Central memory CD4-positive, alpha-beta T cell (primary cell): ENCODE results near the gene CTRL.
"Not testable (repeated sequence)": the region's sequence is repeated elsewhere in the genome, so short reads cannot be mapped to it uniquely, and the experiment has no call there.

Source experiments
- DNase-seq: peaks from one replicate; pipeline ENCODE4 v3.0.0; 2022

CTRL gene

DNA sequence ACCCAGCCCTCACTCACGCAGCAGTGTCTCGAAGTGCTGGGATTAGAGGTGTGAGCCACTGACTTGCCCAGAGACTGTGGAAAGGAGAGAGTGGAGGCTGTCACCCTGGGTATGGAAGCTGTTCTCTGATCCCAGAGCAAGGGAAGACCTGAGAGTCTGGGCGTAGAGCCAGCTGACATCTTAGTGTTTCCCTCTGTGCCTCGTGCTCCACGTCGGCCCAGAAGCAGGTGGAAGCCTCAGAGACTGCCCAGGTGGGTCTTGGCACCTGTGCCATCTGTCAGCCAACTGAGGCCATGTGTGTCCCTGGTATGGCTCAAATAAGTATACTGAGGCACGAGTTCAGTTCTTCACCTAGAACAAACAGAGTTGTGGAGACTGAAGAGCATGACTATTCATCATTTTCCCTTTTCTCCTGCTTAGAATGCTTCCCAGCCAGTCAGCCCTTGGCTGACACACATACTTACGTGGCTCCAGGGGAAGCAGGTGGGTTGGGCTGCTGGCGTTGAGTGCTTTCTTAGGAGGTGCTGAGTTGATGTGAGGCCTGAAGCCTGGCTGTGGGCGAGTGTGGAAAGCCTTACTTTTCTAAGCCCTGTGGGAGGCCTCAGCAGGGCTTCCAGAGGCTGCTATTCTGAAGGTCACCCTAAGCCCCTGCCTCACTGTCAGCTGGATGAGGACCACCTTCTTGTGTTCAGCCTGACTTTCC, 8.1 kb downstream of the CTRL start:
- DNase-seq: no peak

GRCh38 chr16:67922740-67923139, 8.9 kb downstream of the CTRL start:
- no peak for DNase-seq

DNA sequence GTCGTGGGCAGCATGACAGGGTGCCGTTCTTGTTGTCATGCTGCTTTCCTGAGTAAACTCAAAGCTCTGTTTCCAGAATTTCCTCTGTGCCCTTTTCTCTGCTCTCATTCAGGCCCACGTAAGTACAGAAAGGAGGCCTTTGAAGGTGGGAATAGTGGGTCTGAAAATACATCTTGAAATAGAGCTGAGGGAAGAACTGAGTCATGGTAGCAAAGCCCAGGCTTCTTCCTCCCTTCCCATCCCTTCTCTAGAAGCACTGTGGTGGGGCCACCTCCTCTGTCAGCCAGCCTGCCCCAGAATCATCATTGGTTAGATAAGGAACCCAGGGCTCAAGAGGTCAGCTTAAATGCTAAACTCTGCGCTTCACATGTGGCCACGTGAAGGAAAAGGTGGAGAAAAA, 9.4 kb downstream of the CTRL start:
- DNase-seq: no peak

DNA sequence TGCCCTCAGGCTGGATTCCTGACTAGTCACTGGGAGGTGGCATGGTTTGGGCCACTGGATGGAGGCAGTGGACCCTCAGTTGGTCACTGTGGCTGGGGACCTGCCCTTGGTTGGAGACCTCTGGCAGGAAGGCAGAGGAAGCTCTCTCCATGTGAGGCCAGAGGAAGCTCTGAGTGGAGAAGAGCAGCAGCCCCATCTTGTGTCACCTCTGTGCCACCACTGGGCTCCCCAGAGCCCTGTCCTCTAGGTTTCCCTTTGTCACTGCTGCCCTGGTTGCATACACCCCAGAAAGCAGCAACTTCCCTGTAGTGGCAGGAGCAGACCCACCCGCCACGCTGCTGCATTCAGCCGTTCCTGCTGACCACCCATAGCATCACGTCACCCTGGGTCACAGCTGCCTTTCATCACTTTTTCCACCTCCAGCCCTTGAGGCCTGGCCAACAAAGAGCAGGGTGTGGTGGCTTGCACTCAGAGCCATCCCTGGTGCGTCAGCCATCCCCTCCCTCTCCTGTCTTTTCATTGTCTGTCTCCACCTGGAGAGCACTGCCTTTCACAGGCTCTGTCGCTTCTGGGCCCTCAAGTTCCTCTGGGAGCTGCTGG, 11.9 kb downstream of the CTRL start:
- no peak for DNase-seq

- DNase-seq: no peak
These were observed 13.8 kb downstream of the CTRL start for GRCh38 chr16:67917852-67918236.

DNA sequence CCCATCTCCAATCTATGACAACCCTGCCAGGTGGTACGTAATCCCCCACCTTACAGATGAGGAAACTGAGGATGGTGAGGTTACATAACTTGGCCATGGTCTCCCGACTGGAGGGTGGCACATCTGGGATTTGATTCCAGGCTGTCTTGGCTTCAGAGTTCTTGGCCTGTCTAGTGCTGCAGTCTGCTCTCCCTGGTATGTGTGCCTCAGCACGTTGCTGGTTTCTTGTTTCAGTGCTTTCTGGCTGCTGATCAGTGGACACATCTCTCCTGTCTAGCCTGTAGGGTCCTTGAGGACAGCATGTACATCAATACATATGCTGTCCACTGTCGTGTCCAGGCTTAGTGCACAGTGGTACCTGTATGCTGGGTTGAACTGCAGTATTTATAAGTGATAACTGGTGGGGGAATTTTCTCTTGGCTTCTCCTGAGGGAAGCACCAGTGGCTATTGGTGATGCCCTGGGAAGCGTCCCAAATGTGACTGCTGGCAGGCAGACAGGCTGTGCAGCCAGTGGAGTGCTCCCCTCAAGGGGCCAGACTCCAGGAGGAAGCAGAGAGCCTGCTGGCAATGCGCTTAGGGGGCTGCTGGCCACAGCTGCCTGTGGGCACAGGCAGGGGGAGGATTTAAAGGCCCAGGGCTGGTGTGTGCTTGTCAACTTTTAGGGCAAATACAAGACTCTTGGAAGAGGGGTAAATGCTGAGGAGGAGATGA, 14.4 kb downstream of the CTRL start:
- no peak for DNase-seq

DNA sequence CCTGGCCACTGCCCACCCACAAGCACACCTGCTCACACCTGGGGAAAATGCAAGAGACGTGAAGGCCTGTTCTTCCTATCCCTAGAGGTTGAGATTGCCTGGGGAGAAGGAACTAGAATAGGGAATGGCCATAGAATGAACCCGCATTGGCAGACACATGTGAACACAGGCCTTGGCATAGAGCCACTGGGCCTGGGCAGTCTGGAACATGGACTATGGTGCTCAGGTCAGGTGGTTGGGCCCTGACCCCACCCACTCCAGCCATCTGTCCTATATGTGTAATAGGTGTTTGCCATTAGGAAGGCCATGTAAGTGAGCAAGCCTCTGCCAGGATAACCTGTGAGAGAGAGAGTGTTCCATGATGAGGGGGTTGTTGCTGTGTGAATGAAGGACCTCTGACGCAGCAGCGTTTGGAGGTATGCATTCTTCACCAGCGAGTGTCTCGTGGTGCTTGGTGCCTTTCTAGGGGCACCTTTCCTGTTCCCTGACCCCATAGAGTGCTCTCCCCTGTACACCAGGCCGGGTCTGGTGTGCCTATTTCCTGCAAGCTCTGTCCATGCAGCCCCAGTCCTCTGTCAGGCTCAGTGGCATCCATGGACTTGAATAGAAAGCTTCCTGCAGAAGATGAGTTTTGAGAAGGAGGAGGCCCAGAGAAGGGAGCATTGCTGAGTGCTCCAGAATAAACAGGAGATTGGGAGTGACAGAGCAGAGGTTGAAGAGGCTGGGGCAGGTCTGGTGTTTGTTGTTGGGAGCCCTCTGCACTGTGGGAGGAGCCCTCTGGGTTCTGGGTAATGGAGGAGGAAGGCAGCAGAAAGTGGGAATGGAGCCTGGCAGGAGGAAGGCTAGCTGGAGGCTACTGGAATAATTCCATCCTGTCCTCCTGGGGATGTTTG, 15.6 kb downstream of the CTRL start:
- no peak for DNase-seq

DNA sequence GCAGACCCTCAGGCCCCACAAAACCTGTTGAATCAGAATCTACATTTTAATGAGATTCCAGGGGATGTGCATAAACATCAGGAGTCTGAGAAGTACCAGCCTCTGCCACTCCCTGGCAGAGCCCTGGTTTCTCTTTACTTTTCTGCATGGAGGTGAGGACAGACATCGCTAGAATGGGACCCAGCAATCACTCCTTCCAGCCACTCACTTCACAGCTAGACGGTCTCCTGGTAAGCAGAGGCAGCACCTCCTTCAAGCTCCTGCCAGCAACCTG, 16.2 kb downstream of the CTRL start:
- not testable (repeated sequence) for DNase-seq

DNA sequence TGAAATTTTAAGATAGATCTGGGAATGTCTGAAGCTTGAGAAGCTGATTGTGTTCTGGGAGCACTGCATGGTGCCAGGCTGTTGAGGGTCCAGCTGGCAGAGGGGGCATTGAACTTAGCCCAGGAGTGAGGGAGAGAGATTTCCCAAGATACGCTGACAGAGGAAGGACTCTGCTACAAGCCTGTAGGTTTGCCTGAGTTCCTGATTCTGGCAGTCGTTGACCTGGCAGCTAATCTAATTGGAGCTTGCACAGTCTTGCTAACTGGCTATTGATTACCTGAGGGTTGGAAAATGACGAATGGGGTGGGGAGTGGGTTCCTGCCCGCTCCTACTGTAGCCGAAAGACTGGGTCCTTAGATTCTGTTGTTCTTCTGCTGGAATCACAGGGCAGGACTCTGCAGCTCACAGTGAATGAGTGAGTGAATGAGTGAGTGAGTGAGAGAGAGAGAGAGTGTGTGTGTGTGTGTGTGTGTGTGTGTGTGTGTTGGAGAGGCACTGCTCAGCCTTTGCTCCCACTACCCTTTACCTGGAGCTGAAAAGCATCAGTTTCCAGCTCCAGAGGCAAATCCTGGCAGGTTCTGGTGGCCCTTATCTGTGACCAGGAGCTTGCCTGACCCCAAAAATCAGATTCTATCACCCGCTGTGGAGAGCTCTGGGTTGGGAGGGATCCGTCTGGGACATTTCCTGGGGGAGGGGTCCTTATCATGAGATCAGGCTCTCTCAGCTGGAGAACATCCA, 16.7 kb downstream of the CTRL start:
- DNase-seq: no peak

GRCh38 chr16:67910158-67910557, 21.5 kb downstream of the CTRL start:
- DNase-seq: no peak

DNA sequence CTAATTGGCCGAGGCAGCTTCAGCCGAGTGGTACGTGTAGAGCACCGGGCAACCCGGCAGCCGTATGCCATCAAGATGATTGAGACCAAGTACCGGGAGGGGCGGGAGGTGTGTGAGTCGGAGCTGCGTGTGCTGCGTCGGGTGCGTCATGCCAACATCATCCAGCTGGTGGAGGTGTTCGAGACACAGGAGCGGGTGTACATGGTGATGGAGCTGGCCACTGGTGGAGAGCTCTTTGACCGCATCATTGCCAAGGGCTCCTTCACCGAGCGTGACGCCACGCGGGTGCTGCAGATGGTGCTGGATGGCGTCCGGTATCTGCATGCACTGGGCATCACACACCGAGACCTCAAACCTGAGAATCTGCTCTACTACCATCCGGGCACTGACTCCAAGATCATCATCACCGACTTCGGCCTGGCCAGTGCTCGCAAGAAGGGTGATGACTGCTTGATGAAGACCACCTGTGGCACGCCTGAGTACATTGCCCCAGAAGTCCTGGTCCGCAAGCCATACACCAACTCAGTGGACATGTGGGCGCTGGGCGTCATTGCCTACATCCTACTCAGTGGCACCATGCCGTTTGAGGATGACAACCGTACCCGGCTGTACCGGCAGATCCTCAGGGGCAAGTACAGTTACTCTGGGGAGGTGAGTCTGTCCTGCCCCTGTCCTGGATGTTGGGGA, 22.5 kb downstream of the CTRL start:
- no peak for DNase-seq

DNA sequence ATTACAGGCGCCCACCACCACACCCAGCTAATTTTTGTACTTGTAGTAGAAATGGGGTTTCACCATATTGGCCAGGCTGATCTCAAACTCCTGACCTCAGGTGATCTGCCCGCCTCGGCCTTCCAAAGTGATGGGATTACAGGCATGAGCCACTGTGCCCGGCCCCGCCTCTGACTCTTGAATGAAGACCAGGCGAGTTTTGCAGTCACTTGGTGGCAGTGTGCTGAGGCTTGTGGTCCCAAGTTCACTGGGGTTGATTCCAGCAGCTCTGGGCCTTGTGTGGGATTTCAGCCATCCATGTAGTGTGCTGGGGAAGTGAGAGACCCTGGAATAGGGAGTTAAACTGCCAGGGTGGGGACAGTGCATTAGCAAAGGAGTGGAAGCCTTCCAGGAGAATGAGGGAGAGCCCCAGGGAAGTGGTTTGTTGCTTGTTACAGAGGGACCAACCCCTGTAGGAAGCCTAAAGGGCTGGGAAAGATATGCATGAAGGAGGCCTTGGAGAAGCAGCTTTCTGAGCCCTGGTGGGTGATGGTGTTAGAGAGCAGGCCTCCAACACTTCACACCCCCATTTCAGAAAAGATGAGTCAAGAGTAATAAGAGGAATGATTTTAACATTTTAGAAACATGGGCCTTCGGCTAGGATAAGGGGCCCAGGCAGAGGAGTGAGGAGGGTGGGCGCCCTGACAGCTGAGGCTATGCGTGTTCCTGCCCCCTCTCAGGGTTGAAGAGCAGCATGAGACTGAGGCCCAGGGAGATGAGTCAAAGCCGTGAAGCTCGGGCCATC, 24.1 kb downstream of the CTRL start:
- no peak for DNase-seq

GRCh38 chr16:67902831-67903230, 28.8 kb downstream of the CTRL start:
- no peak for DNase-seq

- no peak for DNase-seq
These were observed 29.9 kb downstream of the CTRL start for GRCh38 chr16:67901734-67902133.

DNA sequence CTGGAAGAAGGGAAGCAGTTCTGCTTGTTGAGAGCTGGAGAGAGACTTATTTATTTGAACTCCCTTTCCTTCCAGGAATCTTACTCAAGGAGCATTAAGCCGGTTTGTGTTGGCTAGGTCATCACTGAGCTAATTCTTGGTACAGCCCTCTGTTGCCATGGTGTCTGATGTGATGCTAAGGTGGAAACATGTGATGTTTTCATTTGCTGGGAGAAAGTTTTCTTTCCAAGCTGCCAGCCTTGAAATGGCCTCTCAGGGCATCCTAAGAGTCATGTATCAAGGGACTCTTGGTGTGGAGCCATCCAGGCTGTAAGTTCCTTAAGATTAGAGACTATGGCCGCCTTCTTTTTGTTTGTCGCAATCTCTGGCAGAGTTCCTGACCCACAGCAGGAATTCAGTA, 34.4 kb downstream of the CTRL start:
- DNase-seq: no peak

DNA sequence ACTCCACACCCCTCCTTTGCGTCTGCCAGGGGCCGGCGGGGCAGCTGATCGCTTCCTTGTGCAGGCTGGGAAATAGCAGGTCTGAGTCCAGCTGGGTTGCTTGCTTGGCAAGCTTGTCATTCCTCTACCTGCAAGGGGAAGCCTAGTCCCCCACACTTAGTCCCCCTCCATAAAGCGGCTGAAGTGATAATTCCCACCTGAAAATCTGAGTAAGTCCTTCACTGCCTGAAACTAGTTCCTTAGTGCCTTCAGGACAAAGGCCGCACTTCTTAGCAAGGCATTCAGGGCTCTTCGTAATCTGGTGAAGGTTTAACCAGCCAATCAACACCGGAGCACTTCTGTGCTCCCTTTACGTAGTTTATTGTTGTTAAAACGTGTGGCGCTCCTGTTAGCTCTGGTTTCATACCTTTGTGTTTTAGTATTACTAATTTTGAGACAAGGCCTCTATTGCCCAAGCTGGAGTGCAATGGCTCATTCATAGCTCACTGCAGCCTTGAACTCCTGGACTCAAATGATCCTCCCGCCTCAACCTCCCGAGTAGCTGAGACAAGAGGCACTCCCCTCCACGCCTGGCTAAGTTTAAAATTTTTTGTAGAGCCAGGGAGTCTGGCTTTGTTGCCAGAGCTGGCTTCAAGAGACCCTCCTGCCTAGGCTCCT, 37.8 kb downstream of the CTRL start:
- DNase-seq: no peak

DNA sequence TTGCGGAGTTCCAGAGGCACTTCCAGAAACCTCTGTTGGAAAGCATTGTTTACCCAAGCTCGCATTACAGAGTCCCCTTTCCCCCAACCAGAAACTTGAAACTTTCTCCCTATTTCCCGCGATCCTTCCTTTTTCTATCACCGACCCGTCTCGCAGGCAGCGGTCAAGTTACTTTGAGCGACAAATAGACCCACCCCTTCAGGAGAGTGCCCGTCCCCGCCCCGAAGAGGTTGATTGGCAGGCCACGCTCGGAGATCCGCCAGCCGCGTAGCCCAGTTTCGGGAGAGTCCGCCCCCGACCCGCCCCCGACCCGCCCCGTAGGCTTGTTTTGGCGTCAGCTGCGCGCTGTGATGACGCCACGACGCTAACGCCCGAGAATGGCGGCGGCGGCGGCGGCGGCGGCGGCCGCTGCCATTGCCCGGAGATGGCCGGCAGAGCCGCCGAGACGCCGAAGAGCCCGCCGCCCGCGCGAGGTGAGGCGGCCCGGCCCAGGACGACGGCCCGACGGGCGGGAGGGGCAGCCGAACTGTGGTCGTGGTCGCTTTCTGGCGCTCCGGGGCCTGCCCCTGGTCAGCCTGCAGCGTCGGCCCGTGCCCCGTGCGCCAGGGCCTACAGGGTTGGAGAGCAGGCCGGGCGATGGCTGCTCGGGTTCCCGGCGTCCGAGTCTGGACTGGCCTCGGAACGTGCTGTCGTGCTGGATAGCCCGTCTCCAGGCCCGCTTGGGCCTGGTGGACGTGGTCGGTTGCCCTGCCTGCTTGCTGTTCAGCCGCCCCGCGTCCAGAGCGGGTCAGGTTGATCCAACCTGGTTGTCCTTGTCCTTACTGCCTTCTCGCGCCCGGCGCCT, 38.5 kb downstream of the CTRL start, which contains the start of gene PSKH1:
Gene PSKH1 (plus strand): TSS at position 356 of the 844 bp plus-strand sequence. CDS start 15,496 bp downstream, outside the sequence.
- peak; percentile 85 for DNase-seq

DNA sequence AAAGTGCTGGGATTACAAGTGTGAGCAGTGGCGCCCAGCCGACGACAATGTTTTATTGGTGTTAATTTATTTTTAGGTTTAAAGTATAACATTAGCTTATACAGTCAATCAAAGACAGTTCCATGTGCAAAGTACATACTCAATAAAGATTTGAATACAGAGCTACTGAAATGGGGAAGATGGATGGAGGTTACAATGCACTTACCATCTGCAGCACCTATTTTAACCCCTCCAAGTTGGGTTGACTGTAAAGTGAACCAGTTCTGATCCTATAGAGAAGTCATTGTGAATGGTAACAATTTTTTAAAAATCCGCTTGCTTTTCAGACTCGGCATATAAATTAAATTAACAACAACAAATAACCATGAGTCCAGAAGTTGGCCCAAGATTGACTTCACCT, 39.3 kb downstream of the CTRL start:
- DNase-seq: no peak

GRCh38 chr16:67888331-67888730, 43.3 kb downstream of the CTRL start:
- no peak for DNase-seq

DNA sequence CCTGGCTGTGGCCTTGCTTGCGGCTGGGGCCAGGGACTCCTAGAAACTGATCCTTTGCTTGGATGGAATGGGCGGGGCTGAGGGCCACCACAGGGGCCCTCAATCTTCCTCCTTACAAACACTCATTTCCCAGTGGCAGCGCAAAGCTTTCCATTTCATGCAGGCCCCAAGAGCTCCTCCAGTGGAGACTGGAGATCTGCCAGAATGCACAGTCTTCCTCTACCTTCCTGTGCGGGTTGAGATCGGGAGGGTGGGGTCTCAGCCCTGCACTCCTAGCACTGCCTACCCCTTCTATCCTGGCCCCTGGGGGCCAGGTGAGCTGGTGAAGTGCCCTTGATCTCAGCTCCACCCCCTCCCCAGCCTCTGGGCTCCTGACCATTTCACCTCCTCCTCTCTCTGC, 45.3 kb downstream of the CTRL start:
- DNase-seq: no peak
